GM18951 (cell line): ENCODE results near the gene MPST.
"Not testable (repeated sequence)": the region's sequence is repeated elsewhere in the genome, so short reads cannot be mapped to it uniquely, and the experiment has no call there.

ENCODE experiments used
- POLR2A ChIP-seq: IDR thresholded peaks from 4 replicates; pipeline ENCODE4 v1.6.1; 2011; ENCODE audit warnings: mild to moderate bottlenecking; ENCODE audit not compliant: insufficient read length, insufficient read depth; ENCODE audit errors: extremely low read depth
- in situ Hi-C: fragments of 300-500 bp; cut with MboI; formaldehyde crosslinking; loops from one replicate; pipeline ENCODE4 v1.12.0; 2022; ENCODE audit warnings: low sequenced_read_pairs, mixed read lengths, inconsistent platforms; ENCODE audit not compliant: unreplicated experiment

Gene MPST

DNA sequence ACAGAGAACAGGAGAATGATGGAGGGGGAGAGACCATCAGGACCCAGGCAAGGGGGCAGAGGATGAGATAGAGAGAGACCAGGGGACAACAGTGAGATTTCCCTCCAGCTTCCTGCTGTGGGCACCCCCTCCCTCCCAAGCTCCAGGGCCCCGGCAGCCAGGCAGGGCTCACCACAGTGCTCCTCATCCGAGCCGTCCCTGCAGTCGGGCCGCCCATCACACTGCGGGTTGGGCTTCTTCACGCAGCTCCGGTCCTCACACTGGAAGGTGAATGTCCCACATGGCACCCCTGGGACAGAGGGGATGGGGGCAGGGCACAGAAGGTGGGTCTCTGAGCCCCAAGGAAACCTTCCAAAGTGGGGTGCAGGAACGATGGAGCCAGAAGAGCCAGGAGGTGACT lies 51.2 kb downstream of the MPST start:
- TF ChIP-seq POLR2A: no peak
- in situ Hi-C loops: no loop called here

DNA sequence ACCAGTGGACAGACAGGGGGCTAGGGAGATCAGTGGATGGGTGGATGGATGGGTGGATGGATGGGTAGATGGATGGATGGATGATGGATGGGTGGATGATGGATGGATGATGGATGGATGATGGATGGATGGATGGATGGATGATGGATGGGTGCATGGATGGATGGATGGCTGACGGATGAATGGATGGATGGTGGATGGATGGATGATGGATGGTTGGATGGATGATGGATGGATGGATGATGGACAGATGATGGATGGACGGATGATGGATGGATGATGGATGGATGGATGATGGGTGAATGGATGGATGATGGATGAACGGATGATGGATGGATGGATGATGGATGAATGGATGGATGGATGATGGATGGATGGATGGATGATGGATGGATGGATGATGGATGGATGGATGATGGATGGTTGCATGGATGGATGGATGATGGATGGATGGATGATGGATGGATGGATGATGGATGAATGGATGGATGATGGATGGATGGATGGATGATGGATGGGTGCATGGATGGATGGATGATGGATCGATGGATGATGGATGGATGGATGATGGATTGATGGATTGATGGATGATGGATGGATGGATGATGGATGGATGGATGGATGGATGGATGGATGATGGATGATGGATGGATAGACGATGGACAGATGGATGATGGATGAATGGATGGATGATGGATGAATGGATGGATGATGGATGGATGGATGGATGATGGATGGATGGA lies 52.5 kb downstream of the MPST start:
- in situ Hi-C loops: not testable (repeated sequence)

DNA sequence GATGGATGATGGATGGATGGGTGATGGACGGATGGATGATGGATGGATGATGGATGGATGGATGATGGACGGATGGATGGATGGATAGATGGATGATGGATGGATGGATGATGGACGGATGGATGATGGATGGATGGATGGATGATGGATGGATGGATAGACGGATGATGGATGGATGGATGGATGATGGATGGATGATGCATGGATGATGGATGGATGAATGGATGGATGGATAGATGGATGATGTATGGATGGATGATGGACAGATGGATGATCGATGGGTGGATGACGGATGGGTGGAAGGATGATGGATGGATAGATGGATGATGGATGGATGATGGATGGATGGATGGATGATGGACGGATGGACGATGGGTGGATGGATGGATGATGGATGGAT lies 53.1 kb downstream of the MPST start:
- in situ Hi-C loops: no loop called here
- TF ChIP-seq POLR2A: no peak

GRCh38 chr22:37074537-37074936 lies 55.0 kb downstream of the MPST start:
- no peak for TF ChIP-seq POLR2A
- in situ Hi-C loops: no loop called here

GRCh38 chr22:37075046-37075445 lies 55.5 kb downstream of the MPST start:
- in situ Hi-C loops: no loop called here
- TF ChIP-seq POLR2A: no peak

DNA sequence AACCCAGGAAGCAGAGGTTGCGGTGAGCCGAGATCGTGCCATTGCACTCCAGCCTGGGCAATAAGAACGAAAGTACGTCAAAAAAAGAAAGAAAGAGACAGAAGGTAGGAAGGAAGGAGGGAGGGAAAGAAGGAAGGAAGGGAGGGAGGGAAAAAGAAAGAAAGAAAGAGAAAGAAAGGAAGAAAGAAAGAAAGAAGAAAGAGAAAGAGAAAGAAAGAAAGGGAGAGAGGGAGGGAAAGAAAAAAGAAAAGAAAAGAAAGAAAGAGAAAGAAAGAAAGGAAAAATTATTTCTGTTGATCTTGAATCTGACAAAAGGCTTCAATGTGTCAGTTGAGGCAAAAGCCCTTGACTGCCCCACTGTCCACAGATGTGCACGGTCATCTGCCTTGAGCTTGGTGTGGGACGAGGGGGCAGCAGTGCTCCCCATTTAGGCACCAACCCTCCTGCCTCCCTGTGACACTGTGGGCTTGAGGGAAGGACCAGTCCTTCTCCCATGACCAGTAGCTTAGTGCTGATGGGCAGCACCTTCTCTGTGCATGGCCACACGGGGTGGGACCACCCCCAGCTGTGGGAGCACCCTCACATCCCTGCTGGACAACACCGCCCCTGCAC lies 56.4 kb downstream of the MPST start:
- in situ Hi-C loops: no loop called here
- TF ChIP-seq POLR2A: no peak

DNA sequence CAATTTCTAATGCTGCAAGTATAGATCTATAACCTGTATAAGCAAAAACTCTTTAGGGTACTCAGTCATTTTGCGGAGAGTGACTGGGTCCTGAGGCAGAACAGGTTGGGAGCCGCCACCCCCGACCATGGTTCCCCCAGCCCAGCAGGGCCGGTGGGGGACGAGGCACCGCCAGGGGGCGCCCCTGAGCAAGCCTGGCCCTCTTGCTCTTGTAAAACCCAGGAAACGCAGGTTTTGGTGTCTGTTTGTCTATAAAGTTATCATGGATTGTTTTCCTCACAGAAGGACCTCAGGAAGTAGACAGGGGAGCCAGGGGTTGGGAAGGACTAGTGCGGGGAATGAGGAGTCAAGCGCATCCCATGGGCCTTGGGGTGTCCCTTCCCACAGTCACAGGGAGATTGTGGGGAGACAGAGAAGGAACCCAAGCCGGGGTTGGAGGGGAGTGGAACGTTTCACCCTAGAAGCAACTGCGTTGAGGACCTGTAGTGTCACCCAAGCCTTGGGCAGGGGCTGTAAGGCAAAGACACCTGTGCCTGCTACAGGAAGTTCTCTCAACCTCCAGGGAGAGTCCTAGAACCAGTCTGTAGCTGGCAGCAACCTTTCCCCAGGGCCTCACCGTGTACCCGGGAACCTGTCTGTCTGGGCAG lies 58.4 kb downstream of the MPST start:
- TF ChIP-seq POLR2A: no peak
- in situ Hi-C loops: no loop called here

GRCh38 chr22:37079158-37079557 lies 59.6 kb downstream of the MPST start:
- no peak for TF ChIP-seq POLR2A
- in situ Hi-C loops: no loop called here
